H1 (cell line): ENCODE results near the gene NME3. TPM values are rescaled to one million over a fixed set of nuclear protein-coding genes. Genes with fewer than 3 reads are reported as not detected.

Experiments used
- CTCF ChIA-PET: fragments of 300-600 bp; sonication (Branson Sonifier 250); formaldehyde crosslinking; loops from one replicate; lab custom pipeline; 2021; ENCODE audit not compliant: partially characterized antibody; lab: Charles Lee
- POLR2A ChIA-PET: fragments of 300-600 bp; sonication (Branson Sonifier 250); formaldehyde crosslinking; loops from one replicate; lab custom pipeline; 2021; ENCODE audit warnings: inconsistent platforms; ENCODE audit not compliant: partially characterized antibody; lab: Charles Lee
- DNase-seq, 2 experiments: peaks; one replicate each; pipeline versions ENCODE4 v3.0.0 to v3.0.0-alpha.2; 2010 to 2022; ENCODE audit warnings: low spot score in 2 of 2, low read depth in 1 of 2, mixed read lengths in 1 of 2
- FAIRE-seq: peaks from 2 replicates; lab custom pipeline; 2011; peaks lifted over from hg19 to GRCh38; lab: Jason Lieb, UNC
- H2AFZ ChIP-seq: 2 replicates; pipeline ENCODE4 v1.8.1; 2012; ENCODE audit warnings: low read length, inconsistent platforms
- H2AK5ac ChIP-seq: 2 replicates; pipeline ENCODE4 v1.6.1; 2013; ENCODE audit warnings: low read depth, low read length
- H2BK120ac ChIP-seq: replicated peaks from 2 replicates; pipeline ENCODE3; 2013; ENCODE audit warnings: low read depth, low read length, inconsistent platforms
- H2BK12ac ChIP-seq: 2 replicates; pipeline ENCODE4 v1.6.1; 2013; ENCODE audit warnings: low read depth, low read length
- H2BK15ac ChIP-seq: 2 replicates; pipeline ENCODE4 v1.6.1; 2013; ENCODE audit warnings: low read length
- H2BK20ac ChIP-seq: 2 replicates; pipeline ENCODE4 v1.6.1; 2013; ENCODE audit warnings: low read length
- H2BK5ac ChIP-seq: 2 replicates; pipeline ENCODE4 v1.6.1; 2013; ENCODE audit warnings: low read depth, low read length
- H3K14ac ChIP-seq: 2 replicates; pipeline ENCODE4 v1.6.1; 2013; ENCODE audit warnings: inconsistent platforms; ENCODE audit not compliant: insufficient read length
- H3K18ac ChIP-seq: 2 replicates; pipeline ENCODE4 v1.6.1; 2013; ENCODE audit warnings: low read length; ENCODE audit errors: extremely low read depth
- H3K23ac ChIP-seq: 2 replicates; pipeline ENCODE4 v1.6.1; 2013; ENCODE audit warnings: inconsistent platforms; ENCODE audit not compliant: insufficient read length
- H3K23me2 ChIP-seq: 2 replicates; pipeline ENCODE4 v1.6.1; 2013; ENCODE audit warnings: low read depth, low read length
- H3K27ac ChIP-seq: 2 replicates; pipeline ENCODE4 v1.6.1; 2011; ENCODE audit warnings: low read depth, low read length, inconsistent platforms
- H3K27me3 ChIP-seq, 4 experiments: replicated peaks in 1 of 4; 1 replicate in 1 of 4; 2 replicates in 3 of 4; pipeline versions ENCODE4 v1.6.1 to v1.8.1; 2011 to 2013; ENCODE audit warnings: low read length in 3 of 4, mild to moderate bottlenecking in 3 of 4, inconsistent platforms in 2 of 4, mixed read lengths in 2 of 4, moderate library complexity in 1 of 4; ENCODE audit not compliant: control insufficient read depth in 3 of 4, insufficient read depth in 3 of 4; ENCODE audit errors: extremely low read depth in 1 of 4
- H3K36me3 ChIP-seq, 4 experiments: 2 replicates each; pipeline versions ENCODE4 v1.6.1 to v1.8.1; 2011 to 2013; ENCODE audit warnings: mild to moderate bottlenecking in 4 of 4, low read length in 3 of 4, moderate library complexity in 2 of 4, control low read depth in 1 of 4, inconsistent platforms in 1 of 4; ENCODE audit not compliant: insufficient read depth in 4 of 4, control insufficient read depth in 2 of 4
- H3K4ac ChIP-seq: replicated peaks from 2 replicates; pipeline ENCODE3; 2013; ENCODE audit warnings: low read length, low read depth, mixed read lengths, inconsistent platforms; ENCODE audit not compliant: insufficient read length
- H3K4me1 ChIP-seq, 4 experiments: replicated peaks in 1 of 4; 1 replicate in 1 of 4; 2 replicates in 3 of 4; pipeline versions ENCODE4 v1.6.1 to v1.8.1; 2011 to 2013; ENCODE audit warnings: low read length in 3 of 4, inconsistent platforms in 2 of 4, mixed read lengths in 1 of 4; ENCODE audit not compliant: insufficient read depth in 4 of 4, control insufficient read depth in 3 of 4
- H3K4me2 ChIP-seq, 2 experiments: 2 replicates each; pipeline versions ENCODE4 v1.6.1 to v1.8.1; 2011 to 2013; ENCODE audit warnings: low read depth in 2 of 2, low read length in 2 of 2, control low read depth in 1 of 2, inconsistent platforms in 1 of 2, mild to moderate bottlenecking in 1 of 2; ENCODE audit not compliant: insufficient read depth in 1 of 2
- H3K4me3 ChIP-seq, 4 experiments: fragments of 200-600, 300-600 bp in 1 of 4; sonication (generic), shearing (Covaris generic), sonication (Bioruptor Twin) in 1 of 4; 2 replicates each; pipeline versions ENCODE4 v1.5.1 to v1.8.1; 2011 to 2016; ENCODE audit warnings: low read length in 4 of 4, low read depth in 3 of 4, control low read depth in 2 of 4, inconsistent platforms in 2 of 4, mild to moderate bottlenecking in 2 of 4, mixed read lengths in 1 of 4, moderate library complexity in 1 of 4; ENCODE audit not compliant: insufficient read depth in 2 of 4; ENCODE audit errors: extremely low read depth in 1 of 4
- H3K56ac ChIP-seq: replicated peaks from 2 replicates; pipeline ENCODE3; 2013; ENCODE audit warnings: low read depth, mild to moderate bottlenecking, mixed read lengths, low read length, inconsistent platforms; ENCODE audit not compliant: insufficient read length
- H3K79me1 ChIP-seq: 2 replicates; pipeline ENCODE4 v1.6.1; 2013; ENCODE audit warnings: low read depth, low read length, control low read depth
- H3K79me2 ChIP-seq, 2 experiments: 2 replicates each; pipeline versions ENCODE4 v1.6.1 to v1.8.1; 2012 to 2013; ENCODE audit warnings: low read length in 2 of 2, mild to moderate bottlenecking in 2 of 2, inconsistent platforms in 1 of 2; ENCODE audit not compliant: insufficient read depth in 2 of 2, control insufficient read depth in 1 of 2
- H3K9ac ChIP-seq, 4 experiments: replicated peaks in 1 of 4; 1 replicate in 1 of 4; 2 replicates in 3 of 4; pipeline versions ENCODE4 v1.6.1 to v1.8.1; 2011 to 2013; ENCODE audit warnings: low read depth in 3 of 4, low read length in 3 of 4, control low read depth in 2 of 4, mild to moderate bottlenecking in 2 of 4, moderate library complexity in 2 of 4, inconsistent platforms in 1 of 4; ENCODE audit errors: extremely low read depth in 1 of 4
- H3K9me3 ChIP-seq, 2 experiments: 2 replicates each; pipeline versions ENCODE4 v1.6.1 to v1.8.1; 2012 to 2013; ENCODE audit warnings: mild to moderate bottlenecking in 2 of 2, moderate library complexity in 2 of 2, control low read depth in 1 of 2, inconsistent platforms in 1 of 2, low read depth in 1 of 2, low read length in 1 of 2, mixed read lengths in 1 of 2; ENCODE audit not compliant: insufficient read depth in 2 of 2
- H4K20me1 ChIP-seq, 2 experiments: replicated peaks in 1 of 2; 2 replicates each; pipeline versions ENCODE3 to v1.8.1; 2011 to 2013; ENCODE audit warnings: inconsistent platforms in 2 of 2, low read length in 2 of 2, mild to moderate bottlenecking in 1 of 2; ENCODE audit not compliant: insufficient read depth in 2 of 2, control insufficient read depth in 1 of 2
- H4K5ac ChIP-seq: 2 replicates; pipeline ENCODE4 v1.6.1; 2013; ENCODE audit warnings: low read length, low read depth, mixed read lengths, inconsistent platforms; ENCODE audit not compliant: insufficient read length
- H4K8ac ChIP-seq: 2 replicates; pipeline ENCODE4 v1.8.0; 2013; ENCODE audit warnings: mild to moderate bottlenecking, moderate library complexity, low read length, inconsistent platforms; ENCODE audit not compliant: insufficient read depth; ENCODE audit errors: extremely low read depth
- H4K91ac ChIP-seq: replicated peaks from 2 replicates; pipeline ENCODE3; 2013; ENCODE audit warnings: low read length, mixed read lengths, inconsistent platforms; ENCODE audit not compliant: insufficient read length
- CBX5 ChIP-seq: fragments of 300-800, 300-1000 bp; sonication (generic); IDR thresholded peaks from 2 replicates; pipeline ENCODE4 v1.7.1; 2016; ENCODE audit warnings: antibody characterized with exemption, low read length, low read depth
- CBX8 ChIP-seq: fragments of 300-800, 300-1000 bp; sonication (generic); IDR thresholded peaks from 2 replicates; pipeline ENCODE4 v1.7.1; 2016; ENCODE audit warnings: low read depth, low read length, borderline replicate concordance
- CEBPB ChIP-seq: IDR thresholded peaks from 2 replicates; pipeline ENCODE4 v1.6.1; 2012; ENCODE audit warnings: low read depth, low read length
- CHD1 ChIP-seq: IDR thresholded peaks from 2 replicates; pipeline ENCODE4 v1.6.1; 2012; ENCODE audit warnings: low read depth, low read length, improper control_type of control experiment
- CTBP2 ChIP-seq: IDR thresholded peaks from 2 replicates; pipeline ENCODE4 v1.7.0; 2011; ENCODE audit warnings: borderline replicate concordance, mild to moderate bottlenecking, moderate library complexity, mixed read lengths, low read length; ENCODE audit not compliant: insufficient read depth, insufficient read length
- JUN ChIP-seq: IDR thresholded peaks from 2 replicates; pipeline ENCODE4 v1.6.1; 2011; ENCODE audit warnings: low read depth, mild to moderate bottlenecking, improper control_type of control experiment, low read length
- MAFK ChIP-seq: IDR thresholded peaks from 2 replicates; pipeline ENCODE4 v1.6.1; 2012; ENCODE audit warnings: low read depth, mild to moderate bottlenecking, improper control_type of control experiment, low read length
- RXRA ChIP-seq: IDR thresholded peaks from 2 replicates; pipeline ENCODE4 v1.6.1; 2011; ENCODE audit warnings: low read depth, mild to moderate bottlenecking, low read length, moderate library complexity; ENCODE audit not compliant: insufficient read depth
- SIRT6 ChIP-seq: IDR thresholded peaks from one replicate; pipeline ENCODE4 v1.7.1; 2012; ENCODE audit warnings: low read length, inconsistent platforms
- TAF1 ChIP-seq: IDR thresholded peaks from 2 replicates; pipeline ENCODE4 v1.6.1; 2011; ENCODE audit warnings: mild to moderate bottlenecking, low read depth, low read length
- ZNF274 ChIP-seq: IDR thresholded peaks from 2 replicates; pipeline ENCODE4 v1.7.0; 2012; ENCODE audit warnings: low read length, borderline replicate concordance; ENCODE audit errors: extremely low read depth
- WGBS, 2 experiments: shearing (Covaris generic) in 1 of 2; methylation state at CpG; one replicate each; pipeline versions ENCODE4 v1.1.6 to v1.1.7; 2013 to 2015; ENCODE audit warnings: low lambda C conversion rate in 2 of 2, mixed read lengths in 2 of 2, inconsistent platforms in 1 of 2, low coverage in 1 of 2, missing lambda C conversion rate in 1 of 2; ENCODE audit not compliant: insufficient replicate concordance in 2 of 2, insufficient coverage in 1 of 2, insufficient read length in 1 of 2; ENCODE audit errors: extremely low coverage in 1 of 2, missing lambda C conversion rate in 1 of 2; 5-methylcytosine and 5-hydroxymethylcytosine counted together
- polyA plus RNA-seq, 7 experiments: library from polyadenylated mRNA; depleted of rRNA in 3 of 7; stranded (reverse) in 5 of 7; unstranded in 2 of 7; fragments of >200 nt in 5 of 7; fragments of 200-250 nt in 2 of 7; gene quantifications; 1 replicate in 5 of 7; 2 replicates in 1 of 7; 4 replicates in 1 of 7; pipeline versions ENCODE4 v1.2.1 to v1.2.3, GENCODE V29; 2011 to 2013; ENCODE audit warnings: missing spikeins in 2 of 7, mixed read lengths in 2 of 7
- total RNA-seq: library from RNA; stranded (reverse); fragmentation: NEBNext Ultra II Directional; extraction: Animal tissue kit (Norgen Biotek cat#: 25700); gene quantifications from 2 replicates; pipeline ENCODE4 v1.2.1, GENCODE V29; 2021
- TF ChIP-seq, protein P1 (sequence below): IDR thresholded peaks from 2 replicates; pipeline ENCODE4 v1.6.1; 2011; ENCODE audit warnings: low read depth, mild to moderate bottlenecking, low read length; ENCODE audit not compliant: insufficient read depth

NME3 gene
- total and polyA plus RNA-seq, 2 of the 8 experiments (the other 6 are each of a cell fraction or from before 2014, with no cell fraction given), result 72.5 to 163 TPM

DNA sequence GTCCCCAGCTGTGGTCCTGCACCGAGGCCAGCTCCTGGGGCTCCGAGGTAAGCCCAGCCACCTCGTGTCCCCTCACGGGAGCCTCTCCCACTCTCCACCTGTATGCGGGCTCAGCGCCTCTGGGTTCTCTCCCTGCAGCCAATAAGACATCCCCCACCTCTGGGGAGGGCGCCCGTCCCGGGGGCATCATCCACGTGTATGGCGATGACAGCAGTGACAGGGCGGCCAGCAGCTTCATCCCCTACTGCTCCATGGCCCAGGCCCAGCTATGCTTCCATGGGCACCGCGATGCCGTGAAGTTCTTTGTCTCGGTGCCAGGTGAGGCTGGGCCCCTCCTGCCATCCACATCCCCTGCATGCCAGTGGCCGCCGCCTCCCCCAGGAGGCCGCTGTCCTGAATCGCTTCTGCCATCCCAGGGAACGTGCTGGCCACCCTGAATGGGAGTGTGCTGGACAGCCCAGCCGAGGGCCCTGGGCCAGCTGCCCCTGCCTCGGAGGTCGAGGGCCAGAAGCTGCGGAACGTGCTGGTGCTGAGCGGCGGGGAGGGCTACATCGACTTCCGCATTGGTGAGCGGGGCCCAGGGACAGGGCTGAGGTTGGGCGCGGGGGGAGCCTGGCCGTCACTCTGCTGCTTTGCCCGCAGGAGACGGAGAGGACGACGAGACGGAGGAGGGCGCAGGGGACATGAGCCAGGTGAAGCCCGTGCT lies 3.1 kb downstream of the NME3 start:
- H3K18ac ChIP-seq, result no peak overlapping the region
- peaks cover 1 to 10% of the 10 kb centered on the region in 2 experiments for H4K20me1 ChIP-seq
- H4K91ac ChIP-seq, result no peak overlapping the region
- WGBS, 2 experiments, result 93% methylated on average over 24 of the region's 41 CpGs; no CpG with 5 or more reads in 1 of the 2 experiments
- DNase-seq, result no peak
- no peak overlapping the region for H2BK120ac ChIP-seq
- no peak overlapping the region for H2BK20ac ChIP-seq
- H3K79me1 ChIP-seq, result no peaks in the 10 kb centered on the region
- no peak overlapping the region for H2AFZ ChIP-seq
- H3K23me2 ChIP-seq, result peaks cover 13% of the 10 kb centered on the region
- peaks cover 0 to 25% (median 14%) of the 10 kb centered on the region in 4 experiments; a peak in 5 of 7 replicates for H3K4me1 ChIP-seq
- POLR2A ChIA-PET, result interaction anchor here (0.9 to 13.5 kb wide), 7 partner anchors 9 to 196 kb away, joined by 3 to 246 read pairs (median 6); partner anchors contain the start of genes NUBP2, RPS2 and SPSB3
- peaks cover 3 to 37% (median 7%) of the 10 kb centered on the region in 4 experiments; a peak in 4 of 8 replicates for H3K36me3 ChIP-seq
- FAIRE-seq, result no peak
- no peak overlapping the region for H4K8ac ChIP-seq
- no peak overlapping the region for H3K14ac ChIP-seq
- no peaks in the 10 kb centered on the region; a peak in 1 of 4 replicates for H3K9me3 ChIP-seq
- no peak overlapping the region for H2BK12ac ChIP-seq
- no peak overlapping the region for H3K4ac ChIP-seq
- H3K23ac ChIP-seq, result no peak overlapping the region
- H2BK15ac ChIP-seq, result no peak overlapping the region
- peaks cover 0 to 7% of the 10 kb centered on the region in 2 experiments; a peak in 1 of 4 replicates for H3K79me2 ChIP-seq
- no peak overlapping the region for H3K4me2 ChIP-seq
- H3K27ac ChIP-seq, result no peak overlapping the region
- H4K5ac ChIP-seq, result no peak overlapping the region
- 0 out of 2 replicates have a peak overlapping the region, but pooled peaks have one; percentile 6 for H2BK5ac ChIP-seq
- no peak overlapping the region for H3K9ac ChIP-seq
- no peak overlapping the region for H2AK5ac ChIP-seq
- CTCF ChIA-PET, result interaction anchor here (0.6 to 1.5 kb wide), 6 partner anchors 62 to 692 kb away, joined by 3 to 4 read pairs (median 4); partner anchors contain the start of genes MAPK8IP3 and TEDC2
- H3K27me3 ChIP-seq, result no peaks in the 10 kb centered on the region
- no peak overlapping the region for H3K4me3 ChIP-seq
- H3K56ac ChIP-seq, result no peak overlapping the region
- TF ChIP-seq CHD1, result no peak
- no peak for TF ChIP-seq CBX5
- TF ChIP-seq TAF1, result no peak
- no peak for TF ChIP-seq RXRA
- TF ChIP-seq CBX8, result no peak
- TF ChIP-seq SIRT6, result no peak
- no peak for TF ChIP-seq JUN
- no peak for TF ChIP-seq CTBP2
- TF ChIP-seq ZNF274, result no peak
- TF ChIP-seq, protein P1, sequence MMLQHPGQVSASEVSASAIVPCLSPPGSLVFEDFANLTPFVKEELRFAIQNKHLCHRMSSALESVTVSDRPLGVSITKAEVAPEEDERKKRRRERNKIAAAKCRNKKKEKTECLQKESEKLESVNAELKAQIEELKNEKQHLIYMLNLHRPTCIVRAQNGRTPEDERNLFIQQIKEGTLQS, result no peak
- TF ChIP-seq MAFK, result no peak
- no peak for TF ChIP-seq CEBPB
